B cell (primary cell): ENCODE measurements around the gene CFAP65.

Experiments
- EZH2 ChIP-seq: IDR thresholded peaks from 2 replicates; pipeline ENCODE4 v1.6.1; 2012; ENCODE audit warnings: borderline replicate concordance, low read depth, mild to moderate bottlenecking, moderate library complexity, low read length; ENCODE audit not compliant: insufficient read depth, poor library complexity, severe bottlenecking
- TF ChIP-seq, protein P1 (sequence below): fragments of 200-600 bp; IDR thresholded peaks from one replicate; pipeline ENCODE4 v1.8.0; 2022; ENCODE audit warnings: antibody characterized with exemption, mild to moderate bottlenecking

GRCh38 chr2:218988164-218988563 lies 53.2 kb downstream of the CFAP65 start:
- TF ChIP-seq EZH2 = no peak
- TF ChIP-seq, protein P1, sequence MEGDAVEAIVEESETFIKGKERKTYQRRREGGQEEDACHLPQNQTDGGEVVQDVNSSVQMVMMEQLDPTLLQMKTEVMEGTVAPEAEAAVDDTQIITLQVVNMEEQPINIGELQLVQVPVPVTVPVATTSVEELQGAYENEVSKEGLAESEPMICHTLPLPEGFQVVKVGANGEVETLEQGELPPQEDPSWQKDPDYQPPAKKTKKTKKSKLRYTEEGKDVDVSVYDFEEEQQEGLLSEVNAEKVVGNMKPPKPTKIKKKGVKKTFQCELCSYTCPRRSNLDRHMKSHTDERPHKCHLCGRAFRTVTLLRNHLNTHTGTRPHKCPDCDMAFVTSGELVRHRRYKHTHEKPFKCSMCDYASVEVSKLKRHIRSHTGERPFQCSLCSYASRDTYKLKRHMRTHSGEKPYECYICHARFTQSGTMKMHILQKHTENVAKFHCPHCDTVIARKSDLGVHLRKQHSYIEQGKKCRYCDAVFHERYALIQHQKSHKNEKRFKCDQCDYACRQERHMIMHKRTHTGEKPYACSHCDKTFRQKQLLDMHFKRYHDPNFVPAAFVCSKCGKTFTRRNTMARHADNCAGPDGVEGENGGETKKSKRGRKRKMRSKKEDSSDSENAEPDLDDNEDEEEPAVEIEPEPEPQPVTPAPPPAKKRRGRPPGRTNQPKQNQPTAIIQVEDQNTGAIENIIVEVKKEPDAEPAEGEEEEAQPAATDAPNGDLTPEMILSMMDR = no peak
